Measurements from ENCODE around the gene SLC25A4.
A peak's percentile ranks its signal among the peaks of the same experiment; 100 is the strongest.
"Not testable (repeated sequence)": the region's sequence is repeated elsewhere in the genome, so short reads cannot be mapped to it uniquely, and the experiment has no call there.

The SLC25A4 gene

GRCh38 chr4:185142912-185143600, at the start of gene SLC25A4:
Gene SLC25A4, plus strand, starts transcription at chr4:185143266. Its CDS starts 107 bp downstream, at chr4:185143373.
- DNase-seq = peak; percentile 81

GRCh38 chr4:185093603-185094002, 49.5 kb upstream of the SLC25A4 start:
- no peak for DNase-seq

- DNase-seq = peak; percentile 24
Measured at GRCh38 chr4:185096032-185096653, 46.9 kb upstream of the SLC25A4 start.

GRCh38 chr4:185098474-185098873, 44.6 kb upstream of the SLC25A4 start:
- DNase-seq = no peak

- DNase-seq = no peak
Measured at GRCh38 chr4:185099024-185099682, 43.9 kb upstream of the SLC25A4 start.

GRCh38 chr4:185099940-185100339, 43.1 kb upstream of the SLC25A4 start:
- DNase-seq = no peak

GRCh38 chr4:185100423-185100822, 42.6 kb upstream of the SLC25A4 start:
- no peak for DNase-seq

GRCh38 chr4:185101354-185101890, 41.6 kb upstream of the SLC25A4 start:
- DNase-seq = no peak

- no peak for DNase-seq
Measured at GRCh38 chr4:185104733-185105132, 38.3 kb upstream of the SLC25A4 start.

GRCh38 chr4:185106353-185106752, 36.7 kb upstream of the SLC25A4 start:
- no peak for DNase-seq

GRCh38 chr4:185107574-185107973, 35.5 kb upstream of the SLC25A4 start:
- not testable (repeated sequence) for DNase-seq

- no peak for DNase-seq
Measured at GRCh38 chr4:185108185-185108584, 34.9 kb upstream of the SLC25A4 start.

- DNase-seq = no peak
Measured at GRCh38 chr4:185108669-185109068, 34.4 kb upstream of the SLC25A4 start.

- no peak for DNase-seq
Measured at GRCh38 chr4:185109736-185110135, 33.3 kb upstream of the SLC25A4 start.

GRCh38 chr4:185110375-185110823, 32.7 kb upstream of the SLC25A4 start:
- DNase-seq = no peak

GRCh38 chr4:185112104-185112503, 31.0 kb upstream of the SLC25A4 start:
- no peak for DNase-seq

- DNase-seq = no peak
Measured at GRCh38 chr4:185113340-185113739, 29.7 kb upstream of the SLC25A4 start.

GRCh38 chr4:185115827-185116232, 27.2 kb upstream of the SLC25A4 start:
- DNase-seq = no peak

- no peak for DNase-seq
Measured at GRCh38 chr4:185117300-185117934, 25.6 kb upstream of the SLC25A4 start.

- no peak for DNase-seq
Measured at GRCh38 chr4:185118876-185119275, 24.2 kb upstream of the SLC25A4 start.

- DNase-seq = not testable (repeated sequence)
Measured at GRCh38 chr4:185119467-185119866, 23.6 kb upstream of the SLC25A4 start.

- no peak for DNase-seq
Measured at GRCh38 chr4:185119927-185120630, 23.0 kb upstream of the SLC25A4 start.

GRCh38 chr4:185120631-185120946, 22.5 kb upstream of the SLC25A4 start:
- DNase-seq = no peak
